Astrocyte (in vitro differentiated cells and primary cell): Measurements from ENCODE around the gene SFT2D2. TPM values are rescaled to one million over a fixed set of nuclear protein-coding genes. Genes with fewer than 3 reads are reported as not detected.

ENCODE experiments used
- DNase-seq: peaks from one replicate; pipeline ENCODE4 v3.0.0-alpha.2; 2010; ENCODE audit warnings: low read depth
- FAIRE-seq: peaks from 2 replicates; lab custom pipeline; 2011; peaks lifted over from hg19 to GRCh38; lab: Jason Lieb, UNC
- H2AFZ ChIP-seq: 2 replicates; pipeline ENCODE4 v1.6.0; 2012; ENCODE audit warnings: low read depth, low read length, inconsistent platforms
- H3K27ac ChIP-seq: 2 replicates; pipeline ENCODE4 v1.5.1; 2011; ENCODE audit warnings: low read depth, low read length, inconsistent platforms
- H3K27me3 ChIP-seq: 2 replicates; pipeline ENCODE4 v1.6.0; 2011; ENCODE audit warnings: low read length, inconsistent platforms; ENCODE audit not compliant: insufficient read depth
- H3K36me3 ChIP-seq: 2 replicates; pipeline ENCODE4 v1.5.1; 2011; ENCODE audit warnings: low read length, inconsistent platforms; ENCODE audit not compliant: insufficient read depth
- H3K4me1 ChIP-seq: 2 replicates; pipeline ENCODE4 v1.5.1; 2011; ENCODE audit warnings: low read length, inconsistent platforms; ENCODE audit not compliant: insufficient read depth
- H3K4me2 ChIP-seq: 2 replicates; pipeline ENCODE4 v1.6.0; 2012; ENCODE audit warnings: low read length, inconsistent platforms
- H3K4me3 ChIP-seq: 2 replicates; pipeline ENCODE4 v1.5.1; 2011; ENCODE audit warnings: low read depth, mild to moderate bottlenecking, low read length, inconsistent platforms; ENCODE audit not compliant: insufficient read depth
- H3K79me2 ChIP-seq: 2 replicates; pipeline ENCODE4 v1.6.0; 2012; ENCODE audit warnings: mild to moderate bottlenecking, low read length, inconsistent platforms; ENCODE audit not compliant: insufficient read depth
- H3K9ac ChIP-seq: 2 replicates; pipeline ENCODE4 v1.6.0; 2012; ENCODE audit warnings: mild to moderate bottlenecking, low read length, inconsistent platforms
- H3K9me3 ChIP-seq: 2 replicates; pipeline ENCODE4 v1.5.1; 2012; ENCODE audit warnings: low read depth, mild to moderate bottlenecking, low read length, inconsistent platforms; ENCODE audit not compliant: insufficient read depth
- H4K20me1 ChIP-seq: 2 replicates; pipeline ENCODE4 v1.6.0; 2012; ENCODE audit warnings: low read length, inconsistent platforms; ENCODE audit not compliant: insufficient read depth
- H3K27ac Mint-ChIP-seq: one replicate; pipeline ENCODE4 v1.8.0; 2021; ENCODE audit warnings: mild to moderate bottlenecking, mixed read lengths; ENCODE audit not compliant: unreplicated experiment
- H3K27me3 Mint-ChIP-seq: one replicate; pipeline ENCODE4 v1.8.0; 2021; ENCODE audit warnings: low read depth, mixed read lengths; ENCODE audit not compliant: unreplicated experiment
- H3K36me3 Mint-ChIP-seq: one replicate; pipeline ENCODE4 v1.8.0; 2021; ENCODE audit warnings: low read depth, mixed read lengths; ENCODE audit not compliant: unreplicated experiment
- H3K4me1 Mint-ChIP-seq: one replicate; pipeline ENCODE4 v1.8.0; 2021; ENCODE audit warnings: low read depth, mixed read lengths; ENCODE audit not compliant: unreplicated experiment
- H3K4me3 Mint-ChIP-seq: one replicate; pipeline ENCODE4 v1.8.0; 2021; ENCODE audit warnings: mild to moderate bottlenecking, moderate library complexity, mixed read lengths; ENCODE audit not compliant: unreplicated experiment
- H3K9me3 Mint-ChIP-seq: one replicate; pipeline ENCODE4 v1.8.0; 2021; ENCODE audit warnings: mild to moderate bottlenecking, mixed read lengths; ENCODE audit not compliant: unreplicated experiment
- EZH2 ChIP-seq: IDR thresholded peaks from 2 replicates; pipeline ENCODE4 v1.6.1; 2012; ENCODE audit warnings: mild to moderate bottlenecking, low read length, inconsistent platforms; ENCODE audit not compliant: insufficient read depth
- total RNA-seq: library from RNA; stranded (reverse); gene quantifications from 2 replicates; pipeline ENCODE4 v1.2.1, GENCODE V29; 2021
- TF ChIP-seq, protein P1 (sequence below): IDR thresholded peaks from 2 replicates; pipeline ENCODE4 v1.5.1; 2011; ENCODE audit warnings: low read depth, mild to moderate bottlenecking, inconsistent platforms, low read length, moderate library complexity; ENCODE audit not compliant: insufficient read depth

SFT2D2 gene
- total RNA-seq, 1 donor from 2014 or later = 73.4 TPM

DNA sequence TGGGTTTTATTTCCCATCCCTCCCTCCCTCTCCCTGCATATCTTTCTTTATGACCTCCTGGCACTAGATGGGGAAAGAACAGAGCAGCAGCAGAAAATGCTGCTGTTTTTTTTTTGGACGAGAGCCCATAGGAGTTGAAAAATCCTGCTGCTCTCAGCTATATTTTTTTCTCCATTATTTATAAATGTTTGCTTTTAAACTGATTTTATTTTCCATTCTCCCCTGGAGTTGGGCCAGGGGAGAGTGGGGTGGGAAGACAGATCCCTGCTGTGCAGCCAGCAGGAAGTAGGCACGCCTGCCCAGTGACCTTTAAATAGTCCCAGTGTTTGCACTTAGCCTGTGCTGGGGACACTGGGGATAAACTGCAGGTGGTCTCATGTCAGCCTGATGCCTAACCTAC, 17.4 kb downstream of the SFT2D2 start:
- no peaks in the 10 kb centered on the region for H3K4me1 ChIP-seq
- DNase-seq = no peak
- peaks cover 16% of the 10 kb centered on the region for H4K20me1 ChIP-seq
- no peaks in the 10 kb centered on the region for H3K27me3 ChIP-seq
- H3K27me3 Mint-ChIP-seq = no peaks in the 10 kb centered on the region
- no peak overlapping the region for H3K4me2 ChIP-seq
- no peaks in the 10 kb centered on the region for H3K9me3 ChIP-seq
- H3K36me3 ChIP-seq = peaks cover 14% of the 10 kb centered on the region
- no peak overlapping the region for H3K9ac ChIP-seq
- H3K27ac Mint-ChIP-seq = no peak overlapping the region
- TF ChIP-seq EZH2 = no peak
- TF ChIP-seq, protein P1, sequence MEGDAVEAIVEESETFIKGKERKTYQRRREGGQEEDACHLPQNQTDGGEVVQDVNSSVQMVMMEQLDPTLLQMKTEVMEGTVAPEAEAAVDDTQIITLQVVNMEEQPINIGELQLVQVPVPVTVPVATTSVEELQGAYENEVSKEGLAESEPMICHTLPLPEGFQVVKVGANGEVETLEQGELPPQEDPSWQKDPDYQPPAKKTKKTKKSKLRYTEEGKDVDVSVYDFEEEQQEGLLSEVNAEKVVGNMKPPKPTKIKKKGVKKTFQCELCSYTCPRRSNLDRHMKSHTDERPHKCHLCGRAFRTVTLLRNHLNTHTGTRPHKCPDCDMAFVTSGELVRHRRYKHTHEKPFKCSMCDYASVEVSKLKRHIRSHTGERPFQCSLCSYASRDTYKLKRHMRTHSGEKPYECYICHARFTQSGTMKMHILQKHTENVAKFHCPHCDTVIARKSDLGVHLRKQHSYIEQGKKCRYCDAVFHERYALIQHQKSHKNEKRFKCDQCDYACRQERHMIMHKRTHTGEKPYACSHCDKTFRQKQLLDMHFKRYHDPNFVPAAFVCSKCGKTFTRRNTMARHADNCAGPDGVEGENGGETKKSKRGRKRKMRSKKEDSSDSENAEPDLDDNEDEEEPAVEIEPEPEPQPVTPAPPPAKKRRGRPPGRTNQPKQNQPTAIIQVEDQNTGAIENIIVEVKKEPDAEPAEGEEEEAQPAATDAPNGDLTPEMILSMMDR = no peak
- H3K4me3 ChIP-seq = no peak overlapping the region
- no peaks in the 10 kb centered on the region for H3K9me3 Mint-ChIP-seq
- peaks cover 35% of the 10 kb centered on the region for H3K36me3 Mint-ChIP-seq
- H3K4me3 Mint-ChIP-seq = no peak overlapping the region
- no peak overlapping the region for H2AFZ ChIP-seq
- no peak for FAIRE-seq
- no peaks in the 10 kb centered on the region for H3K4me1 Mint-ChIP-seq
- no peak overlapping the region for H3K27ac ChIP-seq
- H3K79me2 ChIP-seq = peaks cover 14% of the 10 kb centered on the region

GRCh38 chr1:168243636-168244212, 17.9 kb downstream of the SFT2D2 start:
- FAIRE-seq = no peak
- H3K27ac ChIP-seq = no peak overlapping the region
- Mint-ChIP-seq H3K27ac (no peak overlapping the region), H3K36me3 (peaks cover 33% of the 10 kb centered on the region), H3K4me1 (no peaks in the 10 kb centered on the region), H3K27me3 (no peaks in the 10 kb centered on the region), H3K4me3 (no peak overlapping the region), H3K9me3 (no peaks in the 10 kb centered on the region)
- H4K20me1 ChIP-seq = peaks cover 16% of the 10 kb centered on the region
- H3K4me2 ChIP-seq = no peak overlapping the region
- no peak overlapping the region for H3K4me3 ChIP-seq
- H3K79me2 ChIP-seq = peaks cover 16% of the 10 kb centered on the region
- TF ChIP-seq, protein P1 = no peak
- no peak for TF ChIP-seq EZH2
- no peaks in the 10 kb centered on the region for H3K4me1 ChIP-seq
- DNase-seq = no peak
- no peaks in the 10 kb centered on the region for H3K27me3 ChIP-seq
- H2AFZ ChIP-seq = no peak overlapping the region
- H3K9ac ChIP-seq = no peak overlapping the region
- no peaks in the 10 kb centered on the region for H3K9me3 ChIP-seq
- H3K36me3 ChIP-seq = peaks cover 14% of the 10 kb centered on the region

- DNase-seq (no peak), FAIRE-seq (no peak)
- Histone ChIP-seq H3K9ac (no peak overlapping the region), H3K4me2 (no peak overlapping the region), H4K20me1 (peaks cover 22% of the 10 kb centered on the region), H3K27ac (no peak overlapping the region), H2AFZ (no peak overlapping the region), H3K4me3 (no peak overlapping the region), H3K9me3 (no peaks in the 10 kb centered on the region), H3K36me3 (peaks cover 17% of the 10 kb centered on the region), H3K27me3 (no peaks in the 10 kb centered on the region), H3K79me2 (peaks cover 24% of the 10 kb centered on the region), H3K4me1 (no peaks in the 10 kb centered on the region)
- no peak overlapping the region for H3K27ac Mint-ChIP-seq
- no peak overlapping the region for H3K4me3 Mint-ChIP-seq
- peaks cover 28% of the 10 kb centered on the region for H3K36me3 Mint-ChIP-seq
- no peaks in the 10 kb centered on the region for H3K27me3 Mint-ChIP-seq
- H3K9me3 Mint-ChIP-seq = no peaks in the 10 kb centered on the region
- H3K4me1 Mint-ChIP-seq = no peaks in the 10 kb centered on the region
- TF ChIP-seq, protein P1 = no peak
- no peak for TF ChIP-seq EZH2
Measured at GRCh38 chr1:168245042-168245441, 19.2 kb downstream of the SFT2D2 start.
